KOPT-K1 (cell line): ENCODE data around the gene ABHD17A.
"Not testable (repeated sequence)": the region's sequence is repeated elsewhere in the genome, so short reads cannot be mapped to it uniquely, and the experiment has no call there.

Source experiments
- H3K27ac ChIP-seq: fragments of 200-600 bp; sonication (generic); 2 replicates; pipeline ENCODE4 v1.5.1; 2016; ENCODE audit warnings: antibody characterized with exemption, mild to moderate bottlenecking, low read depth, low read length; ENCODE audit not compliant: poor library complexity, severe bottlenecking
- H3K36me3 ChIP-seq: fragments of 200-600 bp; sonication (generic); 2 replicates; pipeline ENCODE4 v1.5.1; 2017; ENCODE audit warnings: antibody characterized with exemption, mild to moderate bottlenecking, low read length, moderate library complexity; ENCODE audit not compliant: insufficient read depth
- H3K9me3 ChIP-seq: fragments of 200-600 bp; sonication (generic); 2 replicates; pipeline ENCODE4 v1.5.1; 2017; ENCODE audit warnings: antibody characterized with exemption, low read length, mild to moderate bottlenecking; ENCODE audit not compliant: insufficient read depth, poor library complexity, severe bottlenecking

Gene ABHD17A

GRCh38 chr19:1885398-1886119 is at the start of gene ABHD17A:
ABHD17A (minus strand) TSS chr19:1885496; CDS start chr19:1881566, 3,930 bp downstream.
- H3K9me3 ChIP-seq, H3K36me3 ChIP-seq: not testable (repeated sequence)
- H3K27ac ChIP-seq = peak within 1 kb of the TSS; percentile 59

GRCh38 chr19:1933942-1934341 is 48.6 kb upstream of the ABHD17A start:
- H3K9me3 ChIP-seq = peaks cover 10% of the 10 kb centered on the region
- no peak overlapping the region for H3K27ac ChIP-seq
- H3K36me3 ChIP-seq = no peaks in the 10 kb centered on the region

GRCh38 chr19:1933244-1933643 is 47.9 kb upstream of the ABHD17A start:
- no peaks in the 10 kb centered on the region for H3K36me3 ChIP-seq
- no peak overlapping the region for H3K27ac ChIP-seq
- H3K9me3 ChIP-seq = peaks cover 10% of the 10 kb centered on the region

DNA sequence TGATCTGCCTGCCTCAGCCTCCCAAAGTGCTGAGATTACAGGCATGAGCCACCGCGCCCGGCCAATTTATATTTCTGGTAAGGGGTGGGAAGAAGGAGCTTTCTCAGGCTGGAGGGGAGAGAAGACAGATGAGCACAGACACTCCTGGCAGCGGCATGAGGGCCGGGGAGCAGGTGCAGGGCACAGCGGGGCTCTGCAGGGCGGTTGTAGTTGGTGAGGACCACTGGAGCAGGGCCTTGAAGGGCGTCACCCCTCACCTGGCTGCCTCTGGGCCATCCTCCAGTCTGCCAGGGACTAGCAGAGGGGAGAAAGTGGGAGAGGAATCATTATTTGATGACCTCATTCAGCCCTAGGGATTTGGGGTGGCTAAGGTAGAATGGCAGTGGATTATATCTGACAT is 47.1 kb upstream of the ABHD17A start:
- Histone ChIP-seq H3K27ac (no peak overlapping the region), H3K36me3 (no peaks in the 10 kb centered on the region), H3K9me3 (peaks cover 10% of the 10 kb centered on the region)

- Histone ChIP-seq H3K27ac (no peak overlapping the region), H3K9me3 (peaks cover 10% of the 10 kb centered on the region), H3K36me3 (no peaks in the 10 kb centered on the region)
Observed at GRCh38 chr19:1931445-1931844, 46.1 kb upstream of the ABHD17A start.

DNA sequence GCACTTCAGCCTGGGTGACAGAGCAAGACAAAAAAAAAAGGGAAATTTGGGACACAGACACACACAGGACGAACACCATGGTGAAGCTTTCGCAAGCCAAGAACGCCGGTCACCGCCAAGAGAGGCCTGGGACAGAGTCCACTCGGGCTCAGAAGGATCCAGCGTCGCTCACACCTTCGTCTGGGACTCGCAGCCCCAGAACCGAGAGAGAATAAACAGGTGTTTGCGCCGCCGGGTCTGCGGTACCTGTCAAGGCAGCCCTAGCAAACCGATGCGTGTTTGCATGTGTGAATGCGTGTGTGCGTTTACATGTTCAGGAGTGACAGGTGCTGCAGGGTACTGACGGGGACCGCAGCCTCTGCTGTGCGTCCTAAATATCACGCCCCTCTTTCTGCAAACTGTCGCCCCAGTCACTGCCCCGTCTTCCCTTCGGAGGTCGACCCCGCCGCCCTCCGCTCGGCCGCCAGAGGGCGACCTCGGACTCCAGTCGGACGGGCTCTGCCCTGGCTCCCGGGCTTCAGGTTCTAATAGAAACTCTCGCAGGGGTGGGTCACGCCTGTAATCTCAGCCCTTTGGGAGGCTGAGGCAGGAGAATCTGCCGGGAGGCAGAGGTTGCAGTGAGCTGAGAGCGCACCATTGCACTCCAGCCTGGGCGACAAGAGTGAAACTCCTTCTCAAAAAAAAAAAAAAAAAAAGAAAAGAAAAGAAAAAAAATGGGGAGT is 43.9 kb upstream of the ABHD17A start:
- H3K27ac ChIP-seq = no peak overlapping the region
- peaks cover 15% of the 10 kb centered on the region for H3K36me3 ChIP-seq
- peaks cover 10% of the 10 kb centered on the region for H3K9me3 ChIP-seq

DNA sequence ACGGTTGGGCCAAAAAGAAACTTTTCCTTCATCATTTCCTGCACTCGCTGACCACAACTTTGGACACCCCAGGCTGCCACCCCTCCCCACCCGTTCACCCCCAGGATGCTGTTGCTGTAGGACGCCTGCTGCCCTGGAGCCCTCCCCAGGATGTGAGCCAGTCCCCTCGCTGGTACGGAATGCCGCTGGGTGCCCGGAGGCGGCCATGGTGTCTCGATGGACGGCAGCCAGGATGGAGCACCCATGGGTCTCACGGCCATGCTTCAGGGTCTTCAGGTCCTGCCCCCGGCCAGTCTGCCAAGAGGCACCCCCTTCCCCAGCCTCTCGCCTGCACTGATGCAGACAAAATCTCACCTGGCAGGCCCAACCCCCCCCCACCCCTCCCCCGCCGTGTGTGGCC is 40.2 kb upstream of the ABHD17A start:
- H3K9me3 ChIP-seq = no peaks in the 10 kb centered on the region
- H3K36me3 ChIP-seq = peaks cover 39% of the 10 kb centered on the region
- H3K27ac ChIP-seq = no peak overlapping the region

DNA sequence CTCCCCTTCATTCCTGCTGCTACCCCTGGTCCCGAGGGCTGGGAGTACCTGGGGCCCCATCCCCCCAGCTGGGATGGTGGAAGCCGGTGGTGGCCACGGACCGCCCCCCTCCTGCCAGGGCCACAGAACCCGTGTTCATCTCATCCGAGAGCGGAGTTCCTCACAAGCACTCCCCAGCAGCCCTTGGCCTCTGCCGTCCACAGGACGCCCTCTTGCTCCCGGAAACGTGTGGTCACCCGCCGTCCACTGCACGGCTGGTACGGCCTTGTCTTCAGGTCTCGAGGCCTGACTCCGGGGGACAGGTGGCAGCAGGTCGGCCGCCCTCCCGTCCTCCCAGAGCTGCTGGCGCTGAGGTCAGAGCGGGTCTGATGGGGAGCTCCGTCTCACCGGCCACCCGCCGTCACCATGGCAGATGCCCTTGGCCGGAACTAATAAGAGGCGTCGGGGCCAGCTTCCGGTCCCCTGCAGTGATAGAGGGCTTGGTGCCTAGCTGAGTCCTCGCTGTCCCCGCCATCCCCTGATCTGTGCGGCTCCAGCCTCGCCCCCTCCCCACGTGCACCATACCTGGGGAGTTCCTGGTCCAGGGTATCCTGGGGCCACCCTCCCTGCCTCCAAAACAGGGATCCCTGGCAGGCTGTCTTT is 39.1 kb upstream of the ABHD17A start:
- peaks cover 47% of the 10 kb centered on the region for H3K36me3 ChIP-seq
- no peaks in the 10 kb centered on the region for H3K9me3 ChIP-seq
- no peak overlapping the region for H3K27ac ChIP-seq

DNA sequence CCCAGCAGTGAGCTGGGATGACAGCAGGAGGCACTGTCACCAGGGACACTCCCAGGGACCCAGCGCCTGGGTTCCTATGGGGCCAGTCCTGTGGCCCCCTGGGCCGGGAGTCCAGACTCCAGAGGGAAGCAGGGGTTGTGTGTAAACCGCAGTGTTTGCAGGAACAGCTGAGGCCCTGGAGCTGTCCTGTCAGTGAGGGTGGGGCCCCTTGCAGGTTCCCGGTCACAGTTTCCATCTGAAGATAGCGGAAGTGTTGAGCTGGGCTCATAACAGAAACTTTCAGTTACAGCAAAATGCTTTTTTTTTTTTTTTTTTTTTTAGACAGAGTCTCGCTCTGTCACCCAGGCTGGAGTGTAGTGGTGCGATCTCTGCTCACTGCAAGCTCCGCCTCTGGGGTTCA is 38.0 kb upstream of the ABHD17A start:
- Histone ChIP-seq H3K27ac (no peak overlapping the region), H3K9me3 (no peaks in the 10 kb centered on the region), H3K36me3 (peaks cover 56% of the 10 kb centered on the region)

- Histone ChIP-seq H3K27ac (no peak overlapping the region), H3K36me3 (peaks cover 61% of the 10 kb centered on the region), H3K9me3 (no peaks in the 10 kb centered on the region)
Observed at GRCh38 chr19:1922803-1923202, 37.5 kb upstream of the ABHD17A start.

- Histone ChIP-seq H3K9me3 (no peaks in the 10 kb centered on the region), H3K36me3 (peaks cover 68% of the 10 kb centered on the region), H3K27ac (no peak overlapping the region)
Observed at GRCh38 chr19:1921825-1922224, 36.5 kb upstream of the ABHD17A start.

GRCh38 chr19:1921326-1921725 is 36.0 kb upstream of the ABHD17A start:
- no peak overlapping the region for H3K27ac ChIP-seq
- H3K36me3 ChIP-seq = peaks cover 68% of the 10 kb centered on the region
- no peaks in the 10 kb centered on the region for H3K9me3 ChIP-seq

DNA sequence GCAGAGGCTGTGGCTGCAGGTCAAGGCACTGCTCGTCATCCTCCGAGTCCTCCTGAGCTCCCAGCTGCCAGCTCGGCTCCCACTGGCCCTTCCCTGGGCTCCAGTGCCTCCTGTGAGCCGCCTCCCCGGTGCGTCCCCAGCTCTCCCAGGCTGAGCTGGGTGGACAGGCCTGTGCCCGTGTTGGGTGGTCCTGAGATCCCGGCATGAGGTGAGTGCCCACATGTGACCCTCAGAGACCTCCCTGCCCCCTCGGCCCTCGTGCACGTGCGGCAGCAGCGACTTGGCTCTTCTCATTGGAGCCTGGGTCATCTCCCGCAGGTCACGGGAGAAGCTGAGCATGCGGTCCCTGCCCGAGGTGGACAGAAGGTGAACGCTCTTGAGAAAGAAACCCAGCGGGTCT is 35.3 kb upstream of the ABHD17A start:
- Histone ChIP-seq H3K9me3 (no peaks in the 10 kb centered on the region), H3K36me3 (peaks cover 68% of the 10 kb centered on the region), H3K27ac (peak overlapping the region; percentile 28)

- Histone ChIP-seq H3K36me3 (peaks cover 66% of the 10 kb centered on the region), H3K27ac (no peak overlapping the region), H3K9me3 (no peaks in the 10 kb centered on the region)
Observed at GRCh38 chr19:1918975-1919374, 33.7 kb upstream of the ABHD17A start.

GRCh38 chr19:1917926-1918325 is 32.6 kb upstream of the ABHD17A start:
- Histone ChIP-seq H3K9me3 (no peaks in the 10 kb centered on the region), H3K36me3 (peaks cover 69% of the 10 kb centered on the region)

More at GRCh38 chr19:1917926-1918325, 32.6 kb upstream of the ABHD17A start:
- no peak overlapping the region for H3K27ac ChIP-seq
